BJ (cell line): ENCODE data around the gene CYP1A1. TPM values are rescaled to one million over a fixed set of nuclear protein-coding genes. Genes with fewer than 3 reads are reported as not detected.

Source experiments
- CTCF ChIA-PET: fragments of 350-600 bp; formaldehyde crosslinking; extraction: SDS; loops from one replicate; lab custom pipeline; 2021; ENCODE audit warnings: antibody characterized with exemption, inconsistent platforms; lab: Yijun Ruan, JAX
- POLR2A ChIA-PET: fragments of 300-600 bp; sonication (Branson Sonifier 250); formaldehyde crosslinking; extraction: SDS; loops from one replicate; lab custom pipeline; 2021; ENCODE audit warnings: antibody characterized with exemption; lab: Charles Lee
- DNase-seq: peaks from one replicate; pipeline ENCODE4 v3.0.0-alpha.2; 2011; ENCODE audit warnings: low read depth
- H3K27me3 ChIP-seq: 2 replicates; pipeline ENCODE4 v1.6.0; 2011; ENCODE audit warnings: low read length; ENCODE audit not compliant: control insufficient read depth, insufficient read depth
- H3K36me3 ChIP-seq: 2 replicates; pipeline ENCODE4 v1.5.1; 2011; ENCODE audit warnings: low read length; ENCODE audit not compliant: control insufficient read depth, insufficient read depth
- H3K4me3 ChIP-seq: 2 replicates; pipeline ENCODE4 v1.5.1; 2011; ENCODE audit warnings: low read depth, mild to moderate bottlenecking, control low read depth, low read length
- CTCF ChIP-seq: IDR thresholded peaks from 2 replicates; pipeline ENCODE4 v1.5.1; 2011; ENCODE audit warnings: low read depth, mild to moderate bottlenecking, control low read depth, inconsistent platforms, low read length, moderate library complexity; ENCODE audit not compliant: insufficient read depth
- polyA plus RNA-seq: library from polyadenylated mRNA; depleted of rRNA; stranded (reverse); fragments of >200 nt; gene quantifications from 2 replicates; pipeline ENCODE4 v1.2.3, GENCODE V29; 2011; rRNA removed

CYP1A1 gene
- polyA plus RNA-seq, 1 experiment = not detected

GRCh38 chr15:74680456-74680855, 44.9 kb downstream of the CYP1A1 start:
- CTCF ChIA-PET = interaction anchor here (1.6 kb wide), 1 partner anchor 45 kb away, joined by 4 read pairs; no protein-coding TSS in a partner anchor
- no peak for DNase-seq
- Histone ChIP-seq H3K4me3 (no peak overlapping the region), H3K36me3 (0 out of 2 replicates have a peak, but pooled peaks cover 2% of the 10 kb centered on the region), H3K27me3 (no peaks in the 10 kb centered on the region)
- POLR2A ChIA-PET = no interaction called here
- TF ChIP-seq CTCF = no peak

GRCh38 chr15:74676801-74677200, 48.5 kb downstream of the CYP1A1 start:
- DNase-seq = no peak
- CTCF ChIA-PET = interaction anchor here (0.6 kb wide), 1 partner anchor 12 kb away, joined by 3 read pairs; no protein-coding TSS in a partner anchor
- POLR2A ChIA-PET = no interaction called here
- Histone ChIP-seq H3K27me3 (no peaks in the 10 kb centered on the region), H3K36me3 (peaks cover 4% of the 10 kb centered on the region; the same call in 1 of the 2 replicates), H3K4me3 (no peak overlapping the region)
- TF ChIP-seq CTCF = no peak

GRCh38 chr15:74674161-74674560, 51.2 kb downstream of the CYP1A1 start:
- DNase-seq = no peak
- no peak for TF ChIP-seq CTCF
- Histone ChIP-seq H3K27me3 (no peaks in the 10 kb centered on the region), H3K36me3 (peaks cover 9% of the 10 kb centered on the region), H3K4me3 (no peak overlapping the region)
- ChIA-PET POLR2A (no interaction called here), CTCF (no interaction called here)

GRCh38 chr15:74669627-74670026, 55.7 kb downstream of the CYP1A1 start:
- no peak for DNase-seq
- POLR2A ChIA-PET = no interaction called here
- no peak overlapping the region for H3K4me3 ChIP-seq
- peaks cover 7% of the 10 kb centered on the region for H3K36me3 ChIP-seq
- no peak for TF ChIP-seq CTCF
- CTCF ChIA-PET = no interaction called here
- H3K27me3 ChIP-seq = no peaks in the 10 kb centered on the region

Other genes starting within 250 kb of the CYP1A1 start
- gene ARID3B, start 184.3 kb downstream of the CYP1A1 start, polyA plus RNA-seq = 1.2 and 1.5 TPM in 2 replicates
- 45.2 and 58.3 TPM in 2 replicates for gene CLK3, start 109.7 kb downstream of the CYP1A1 start, polyA plus RNA-seq
- 37.2 and 44.2 TPM in 2 replicates for gene EDC3, start 29.5 kb downstream of the CYP1A1 start, polyA plus RNA-seq
- gene CYP1A2, start 23.3 kb upstream of the CYP1A1 start, polyA plus RNA-seq = not detected in 2 replicates
- gene CSK, start 56.6 kb upstream of the CYP1A1 start, polyA plus RNA-seq = 15.1 and 25.3 TPM in 2 replicates
- gene LMAN1L, start 87.3 kb upstream of the CYP1A1 start, polyA plus RNA-seq = not detected in 2 replicates
- not detected in 2 replicates for gene CPLX3, start 101.1 kb upstream of the CYP1A1 start, polyA plus RNA-seq
- 18.4 and 20.1 TPM in 2 replicates for gene ULK3, start 117.6 kb upstream of the CYP1A1 start, polyA plus RNA-seq
- 144 and 192 TPM in 2 replicates for gene SCAMP2, start 147.8 kb upstream of the CYP1A1 start, polyA plus RNA-seq
- gene MPI, start 164.5 kb upstream of the CYP1A1 start, polyA plus RNA-seq = 73.9 and 105 TPM in 2 replicates
- gene FAM219B, start 181.3 kb upstream of the CYP1A1 start, polyA plus RNA-seq = 54.7 and 66.7 TPM in 2 replicates
- gene COX5A, start 212.5 kb upstream of the CYP1A1 start, polyA plus RNA-seq = 64.6 and 106 TPM in 2 replicates
- 0.92 and 1.3 TPM in 2 replicates for gene RPP25, start 231.2 kb upstream of the CYP1A1 start, polyA plus RNA-seq